Panc1 (cell line): ENCODE results near the gene DLL4.

ENCODE experiments used
- TF ChIP-seq, protein P1 (sequence below): fragments of 450-650 bp; IDR thresholded peaks from 2 replicates; pipeline ENCODE4 v1.5.1; 2017; ENCODE audit warnings: mild to moderate bottlenecking
- TF ChIP-seq, protein P2 (sequence below), 2 experiments: IDR thresholded peaks; 2 replicates each; pipeline ENCODE4 v1.6.1; 2011 to 2012; ENCODE audit warnings: low read depth in 2 of 2, control low read depth in 1 of 2, low read length in 1 of 2, mild to moderate bottlenecking in 1 of 2, moderate library complexity in 1 of 2; ENCODE audit not compliant: insufficient read depth in 1 of 2

DNA sequence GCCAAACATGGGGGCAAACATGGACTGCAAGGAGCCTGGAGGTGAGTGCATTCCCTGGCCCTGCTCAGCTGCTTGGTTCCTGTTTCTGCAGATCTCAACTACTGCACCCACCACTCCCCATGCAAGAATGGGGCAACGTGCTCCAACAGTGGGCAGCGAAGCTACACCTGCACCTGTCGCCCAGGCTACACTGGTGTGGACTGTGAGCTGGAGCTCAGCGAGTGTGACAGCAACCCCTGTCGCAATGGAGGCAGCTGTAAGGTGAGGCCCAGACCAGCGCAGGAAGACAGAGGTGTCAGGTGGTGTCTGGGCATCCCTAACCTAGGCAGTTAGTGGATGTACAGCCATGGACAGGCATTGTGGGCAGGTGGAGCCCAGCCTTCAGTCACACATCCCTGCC, 5.3 kb downstream of the DLL4 start:
- TF ChIP-seq, protein P1, sequence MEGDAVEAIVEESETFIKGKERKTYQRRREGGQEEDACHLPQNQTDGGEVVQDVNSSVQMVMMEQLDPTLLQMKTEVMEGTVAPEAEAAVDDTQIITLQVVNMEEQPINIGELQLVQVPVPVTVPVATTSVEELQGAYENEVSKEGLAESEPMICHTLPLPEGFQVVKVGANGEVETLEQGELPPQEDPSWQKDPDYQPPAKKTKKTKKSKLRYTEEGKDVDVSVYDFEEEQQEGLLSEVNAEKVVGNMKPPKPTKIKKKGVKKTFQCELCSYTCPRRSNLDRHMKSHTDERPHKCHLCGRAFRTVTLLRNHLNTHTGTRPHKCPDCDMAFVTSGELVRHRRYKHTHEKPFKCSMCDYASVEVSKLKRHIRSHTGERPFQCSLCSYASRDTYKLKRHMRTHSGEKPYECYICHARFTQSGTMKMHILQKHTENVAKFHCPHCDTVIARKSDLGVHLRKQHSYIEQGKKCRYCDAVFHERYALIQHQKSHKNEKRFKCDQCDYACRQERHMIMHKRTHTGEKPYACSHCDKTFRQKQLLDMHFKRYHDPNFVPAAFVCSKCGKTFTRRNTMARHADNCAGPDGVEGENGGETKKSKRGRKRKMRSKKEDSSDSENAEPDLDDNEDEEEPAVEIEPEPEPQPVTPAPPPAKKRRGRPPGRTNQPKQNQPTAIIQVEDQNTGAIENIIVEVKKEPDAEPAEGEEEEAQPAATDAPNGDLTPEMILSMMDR, result no peak
- TF ChIP-seq, protein P2, sequence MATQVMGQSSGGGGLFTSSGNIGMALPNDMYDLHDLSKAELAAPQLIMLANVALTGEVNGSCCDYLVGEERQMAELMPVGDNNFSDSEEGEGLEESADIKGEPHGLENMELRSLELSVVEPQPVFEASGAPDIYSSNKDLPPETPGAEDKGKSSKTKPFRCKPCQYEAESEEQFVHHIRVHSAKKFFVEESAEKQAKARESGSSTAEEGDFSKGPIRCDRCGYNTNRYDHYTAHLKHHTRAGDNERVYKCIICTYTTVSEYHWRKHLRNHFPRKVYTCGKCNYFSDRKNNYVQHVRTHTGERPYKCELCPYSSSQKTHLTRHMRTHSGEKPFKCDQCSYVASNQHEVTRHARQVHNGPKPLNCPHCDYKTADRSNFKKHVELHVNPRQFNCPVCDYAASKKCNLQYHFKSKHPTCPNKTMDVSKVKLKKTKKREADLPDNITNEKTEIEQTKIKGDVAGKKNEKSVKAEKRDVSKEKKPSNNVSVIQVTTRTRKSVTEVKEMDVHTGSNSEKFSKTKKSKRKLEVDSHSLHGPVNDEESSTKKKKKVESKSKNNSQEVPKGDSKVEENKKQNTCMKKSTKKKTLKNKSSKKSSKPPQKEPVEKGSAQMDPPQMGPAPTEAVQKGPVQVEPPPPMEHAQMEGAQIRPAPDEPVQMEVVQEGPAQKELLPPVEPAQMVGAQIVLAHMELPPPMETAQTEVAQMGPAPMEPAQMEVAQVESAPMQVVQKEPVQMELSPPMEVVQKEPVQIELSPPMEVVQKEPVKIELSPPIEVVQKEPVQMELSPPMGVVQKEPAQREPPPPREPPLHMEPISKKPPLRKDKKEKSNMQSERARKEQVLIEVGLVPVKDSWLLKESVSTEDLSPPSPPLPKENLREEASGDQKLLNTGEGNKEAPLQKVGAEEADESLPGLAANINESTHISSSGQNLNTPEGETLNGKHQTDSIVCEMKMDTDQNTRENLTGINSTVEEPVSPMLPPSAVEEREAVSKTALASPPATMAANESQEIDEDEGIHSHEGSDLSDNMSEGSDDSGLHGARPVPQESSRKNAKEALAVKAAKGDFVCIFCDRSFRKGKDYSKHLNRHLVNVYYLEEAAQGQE (IDR thresholded peaks at IDR 0.05; ENCODE audit: insufficient read depth in 1 of 2, low read depth in 2 of 2, low read length in 1 of 2), result no peak
